SK-N-SH (cell line): ENCODE results near the gene EDC4. TPM values are rescaled to one million over a fixed set of nuclear protein-coding genes. Genes with fewer than 3 reads are reported as not detected.
A peak's percentile ranks its signal among the peaks of the same experiment; 100 is the strongest.

ENCODE experiments used
- CTCF ChIA-PET: fragments of 300-600, 350-600 bp; formaldehyde crosslinking; extraction: SDS; loops from one replicate; lab custom pipeline; 2021; lab: Yijun Ruan, JAX
- POLR2A ChIA-PET: fragments of 350-600 bp; sonication (Branson Sonifier 250); formaldehyde crosslinking; extraction: SDS; loops from one replicate; lab custom pipeline; 2020; ENCODE audit warnings: antibody characterized with exemption, inconsistent platforms; lab: Yijun Ruan, JAX
- DNase-seq: peaks from one replicate; pipeline ENCODE4 v3.0.0; 2012
- H2AFZ ChIP-seq: fragments of 200-600 bp; sonication (generic); 2 replicates; pipeline ENCODE4 v1.8.1; 2016; ENCODE audit warnings: antibody characterized with exemption, mild to moderate bottlenecking, low read depth
- H3F3A ChIP-seq: fragments of 200-600 bp; sonication (generic); replicated peaks from 2 replicates; pipeline ENCODE3; 2016; ENCODE audit warnings: antibody characterized with exemption, mild to moderate bottlenecking; ENCODE audit not compliant: insufficient read depth
- H3K27ac ChIP-seq, 2 experiments: fragments of 200-500 bp in 1 of 2; fragments of 200-600 bp in 1 of 2; sonication (Bioruptor generic) in 1 of 2; sonication (generic), shearing (Covaris generic) in 1 of 2; 2 replicates each; pipeline versions ENCODE4 v1.5.1 to v1.6.1; 2014 to 2016; ENCODE audit warnings: low read depth in 2 of 2, inconsistent platforms in 1 of 2, low read length in 1 of 2, mild to moderate bottlenecking in 1 of 2, mixed read lengths in 1 of 2
- H3K27me3 ChIP-seq: fragments of 200-600 bp; sonication (generic), shearing (Covaris generic); 2 replicates; pipeline ENCODE4 v1.6.1; 2016; ENCODE audit warnings: mixed run types; ENCODE audit not compliant: insufficient read depth
- H3K36me3 ChIP-seq, 2 experiments: fragments of 200-500 bp in 1 of 2; fragments of 200-600 bp in 1 of 2; sonication (Bioruptor generic) in 1 of 2; sonication (generic) in 1 of 2; replicated peaks in 1 of 2; 2 replicates each; pipeline versions ENCODE3 to v1.5.1; 2014 to 2016; ENCODE audit warnings: low read length in 1 of 2, mild to moderate bottlenecking in 1 of 2; ENCODE audit not compliant: insufficient read depth in 2 of 2, control insufficient read depth in 1 of 2
- H3K4me1 ChIP-seq, 2 experiments: fragments of 200-500 bp in 1 of 2; fragments of 200-600 bp in 1 of 2; sonication (Bioruptor generic) in 1 of 2; sonication (generic), shearing (Covaris generic) in 1 of 2; 2 replicates each; pipeline versions ENCODE4 v1.5.1 to v1.6.1; 2014 to 2016; ENCODE audit warnings: low read depth in 1 of 2, low read length in 1 of 2, mixed run types in 1 of 2; ENCODE audit not compliant: insufficient read depth in 2 of 2, control insufficient read depth in 1 of 2
- H3K4me2 ChIP-seq: fragments of 200-600 bp; sonication (generic), shearing (Covaris generic); 2 replicates; pipeline ENCODE4 v1.6.1; 2017; ENCODE audit warnings: mixed run types
- H3K4me3 ChIP-seq, 2 experiments: fragments of 200-500 bp in 1 of 2; fragments of 200-600 bp in 1 of 2; sonication (Bioruptor generic) in 1 of 2; sonication (generic), shearing (Covaris generic) in 1 of 2; 2 replicates each; pipeline versions ENCODE4 v1.5.1 to v1.8.1; 2014 to 2016; ENCODE audit warnings: low read depth in 2 of 2, inconsistent platforms in 1 of 2, low read length in 1 of 2, mild to moderate bottlenecking in 1 of 2, mixed read lengths in 1 of 2, moderate library complexity in 1 of 2
- H3K79me2 ChIP-seq: fragments of 200-600 bp; sonication (generic); 2 replicates; pipeline ENCODE4 v1.8.1; 2017; ENCODE audit warnings: mild to moderate bottlenecking; ENCODE audit not compliant: insufficient read depth
- H3K9ac ChIP-seq: fragments of 200-600 bp; sonication (generic); 2 replicates; pipeline ENCODE4 v1.6.1; 2017; ENCODE audit warnings: mixed run types
- H3K9me2 ChIP-seq: fragments of 200-600 bp; sonication (generic); 2 replicates; pipeline ENCODE4 v1.6.1; 2017; ENCODE audit warnings: mixed run types
- H3K9me3 ChIP-seq: fragments of 200-600 bp; sonication (generic); 2 replicates; pipeline ENCODE4 v1.6.1; 2017; ENCODE audit warnings: mixed run types, mild to moderate bottlenecking, moderate library complexity
- H4K20me1 ChIP-seq: fragments of 200-600 bp; sonication (generic); 2 replicates; pipeline ENCODE4 v1.6.1; 2017; ENCODE audit warnings: mild to moderate bottlenecking, mixed run types; ENCODE audit not compliant: insufficient read depth
- CHD2 ChIP-seq: fragments of 150-350 bp; IDR thresholded peaks from 2 replicates; pipeline ENCODE4 v1.6.1; 2018; ENCODE audit warnings: low read length; ENCODE audit not compliant: partially characterized antibody
- CTCF ChIP-seq: fragments of 200-600 bp; sonication (generic); IDR thresholded peaks from 2 replicates; pipeline ENCODE4 v1.6.1; 2017; ENCODE audit warnings: antibody characterized with exemption, mild to moderate bottlenecking, moderate library complexity
- MAX ChIP-seq: IDR thresholded peaks from 2 replicates; pipeline ENCODE4 v1.4.0; 2012; ENCODE audit warnings: low read depth
- MEF2A ChIP-seq: IDR thresholded peaks from 2 replicates; pipeline ENCODE4 v1.4.0; 2012; ENCODE audit warnings: low read depth, borderline replicate concordance
- MXI1 ChIP-seq: IDR thresholded peaks from 2 replicates; pipeline ENCODE4 v1.6.1; 2012; ENCODE audit warnings: mild to moderate bottlenecking, low read depth, low read length, improper control_type of control experiment
- PBX3 ChIP-seq: IDR thresholded peaks from 2 replicates; pipeline ENCODE4; 2012
- REST ChIP-seq: IDR thresholded peaks from 2 replicates; pipeline ENCODE4 v1.6.1; 2012; ENCODE audit warnings: mild to moderate bottlenecking, low read depth, low read length, moderate library complexity
- RFX5 ChIP-seq: IDR thresholded peaks from 2 replicates; pipeline ENCODE4 v1.6.1; 2012; ENCODE audit warnings: mild to moderate bottlenecking, improper control_type of control experiment, low read length
- TEAD4 ChIP-seq: IDR thresholded peaks from 2 replicates; pipeline ENCODE4 v1.4.0; 2012; ENCODE audit warnings: mild to moderate bottlenecking, borderline replicate concordance; ENCODE audit not compliant: insufficient read depth
- ZBTB33 ChIP-seq: IDR thresholded peaks from 2 replicates; pipeline ENCODE4 v1.4.0; 2012; ENCODE audit warnings: low read depth, borderline replicate concordance
- WGBS: methylation state at CpG from one replicate; pipeline ENCODE4 v1.1.6; 2017; ENCODE audit warnings: low lambda C conversion rate; 5-methylcytosine and 5-hydroxymethylcytosine counted together
- polyA plus RNA-seq, 3 experiments: library from polyadenylated mRNA; depleted of rRNA; stranded (reverse); fragments of >200 nt; gene quantifications; 2 replicates each; pipeline ENCODE4 v1.2.3, GENCODE V29; 2012

The EDC4 gene
- polyA plus RNA-seq, 1 of the 3 experiments (the other 2 are of a cell fraction): 38.0 TPM

- Histone ChIP-seq H3F3A (peaks cover 29% of the 10 kb centered on the region), H3K4me1 (peaks cover 34 to 37% of the 10 kb centered on the region in 2 experiments), H3K9me2 (no peaks in the 10 kb centered on the region), H3K27me3 (no peaks in the 10 kb centered on the region)
- POLR2A ChIA-PET: interaction anchor here (1.0 kb wide), 1 partner anchor 16 kb away, joined by 3 read pairs; no protein-coding TSS in a partner anchor
- CTCF ChIA-PET: interaction anchor here (1.1 to 6.3 kb wide), 5 partner anchors 11 to 80 kb away, joined by 3 to 66 read pairs (median 4); no protein-coding TSS in a partner anchor
- TF ChIP-seq ZBTB33 (no peak), REST (no peak), RFX5 (no peak), TEAD4 (no peak), MAX (no peak), MEF2A (no peak), CTCF (no peak)
- TF ChIP-seq, all 33 proteins: peak for 0
- no peak for DNase-seq
- peaks cover 2 to 5% of the 10 kb centered on the region in 2 experiments for H3K36me3 ChIP-seq
- H3K9me3 ChIP-seq: no peaks in the 10 kb centered on the region
- peak overlapping the region; percentile 88 to 98; a peak in 3 of 4 replicates for H3K27ac ChIP-seq
- WGBS: 79% methylated on average over 11 of the region's 11 CpGs
- peaks cover 49% of the 10 kb centered on the region for H4K20me1 ChIP-seq
- peak overlapping the region; percentile 71 to 85 for H3K4me3 ChIP-seq
- H3K79me2 ChIP-seq: peaks cover 92% of the 10 kb centered on the region
- peak overlapping the region; percentile 100 for H3K9ac ChIP-seq
- H3K4me2 ChIP-seq: peak overlapping the region; percentile 98
- H2AFZ ChIP-seq: no peak overlapping the region
These were observed 24.7 kb upstream of the EDC4 start for GRCh38 chr16:67848118-67848517.

GRCh38 chr16:67853670-67854069, 19.2 kb upstream of the EDC4 start:
- WGBS: 95% methylated on average over 3 of the region's 3 CpGs
- H2AFZ ChIP-seq: no peak overlapping the region
- POLR2A ChIA-PET: no interaction called here
- no peak overlapping the region for H3K4me2 ChIP-seq
- no peak for DNase-seq
- H3K9ac ChIP-seq: no peak overlapping the region
- H3K9me2 ChIP-seq: no peaks in the 10 kb centered on the region
- no peak overlapping the region for H3K27ac ChIP-seq
- CTCF ChIA-PET: interaction anchor here (0.7 to 1.3 kb wide), 2 partner anchors 9 to 30 kb away, joined by 3 read pairs; no protein-coding TSS in a partner anchor
- no peaks in the 10 kb centered on the region for H3K9me3 ChIP-seq
- peaks cover 95% of the 10 kb centered on the region for H4K20me1 ChIP-seq
- peaks cover 0 to 8% of the 10 kb centered on the region in 2 experiments; a peak in 2 of 4 replicates for H3K4me1 ChIP-seq
- no peaks in the 10 kb centered on the region for H3K27me3 ChIP-seq
- H3F3A ChIP-seq: peaks cover 12% of the 10 kb centered on the region
- peaks cover 100% of the 10 kb centered on the region for H3K79me2 ChIP-seq
- H3K36me3 ChIP-seq: peaks cover 0 to 6% of the 10 kb centered on the region in 2 experiments
- no peak overlapping the region for H3K4me3 ChIP-seq
- TF ChIP-seq PBX3 (no peak), MXI1 (no peak), CHD2 (no peak)
